ENCODE data around the gene CLCN4. TPM values are rescaled to one million over a fixed set of nuclear protein-coding genes. Genes with fewer than 3 reads are reported as not detected.

The CLCN4 gene
- total RNA-seq, 1 experiment from 2014 or later = 3.1 TPM

GRCh38 chrX:10203617-10204016 is 46.8 kb downstream of the CLCN4 start:
- H3K79me2 ChIP-seq (ENCODE audit: low read depth) = no peaks in the 10 kb centered on the region
- H3K27me3 ChIP-seq (ENCODE audit: insufficient read depth, low read depth) = no peaks in the 10 kb centered on the region
- H4K20me1 ChIP-seq (ENCODE audit: insufficient read depth) = no peaks in the 10 kb centered on the region
- H3K4me2 ChIP-seq = no peak overlapping the region
- CTCF ChIA-PET = no interaction called here
- H3K9me3 ChIP-seq (ENCODE audit: insufficient read depth, low read depth) = no peaks in the 10 kb centered on the region
- H3K4me1 ChIP-seq (replicated peaks; ENCODE audit: insufficient read depth) = no peaks in the 10 kb centered on the region
- POLR2A ChIA-PET (ENCODE audit: unreplicated experiment) = no interaction called here
- H3K36me3 ChIP-seq (ENCODE audit: low read depth) = no peaks in the 10 kb centered on the region
- no peak overlapping the region for H2AFZ ChIP-seq
- TF ChIP-seq, protein P1, sequence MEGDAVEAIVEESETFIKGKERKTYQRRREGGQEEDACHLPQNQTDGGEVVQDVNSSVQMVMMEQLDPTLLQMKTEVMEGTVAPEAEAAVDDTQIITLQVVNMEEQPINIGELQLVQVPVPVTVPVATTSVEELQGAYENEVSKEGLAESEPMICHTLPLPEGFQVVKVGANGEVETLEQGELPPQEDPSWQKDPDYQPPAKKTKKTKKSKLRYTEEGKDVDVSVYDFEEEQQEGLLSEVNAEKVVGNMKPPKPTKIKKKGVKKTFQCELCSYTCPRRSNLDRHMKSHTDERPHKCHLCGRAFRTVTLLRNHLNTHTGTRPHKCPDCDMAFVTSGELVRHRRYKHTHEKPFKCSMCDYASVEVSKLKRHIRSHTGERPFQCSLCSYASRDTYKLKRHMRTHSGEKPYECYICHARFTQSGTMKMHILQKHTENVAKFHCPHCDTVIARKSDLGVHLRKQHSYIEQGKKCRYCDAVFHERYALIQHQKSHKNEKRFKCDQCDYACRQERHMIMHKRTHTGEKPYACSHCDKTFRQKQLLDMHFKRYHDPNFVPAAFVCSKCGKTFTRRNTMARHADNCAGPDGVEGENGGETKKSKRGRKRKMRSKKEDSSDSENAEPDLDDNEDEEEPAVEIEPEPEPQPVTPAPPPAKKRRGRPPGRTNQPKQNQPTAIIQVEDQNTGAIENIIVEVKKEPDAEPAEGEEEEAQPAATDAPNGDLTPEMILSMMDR (conservative IDR thresholded peaks at IDR 0.05) = no peak
- TF ChIP-seq EZH2 (IDR thresholded peaks at IDR 0.05; ENCODE audit: low read depth) = no peak
- H3K27ac ChIP-seq = no peak overlapping the region
- intact Hi-C loops (cut with micrococcal nuclease; ENCODE audit: unreplicated experiment) = no loop called here
- H3F3A ChIP-seq (ENCODE audit: insufficient read depth, low read depth) = no peaks in the 10 kb centered on the region
- no TSS peak for BruUV-seq (replicated peaks)
- no peaks in the 10 kb centered on the region for H3K9me2 ChIP-seq (ENCODE audit: insufficient read depth)
- no peak overlapping the region for H3K4me3 ChIP-seq
- no peak for DNase-seq

GRCh38 chrX:10206317-10206716 is 49.5 kb downstream of the CLCN4 start:
- Histone ChIP-seq H3K4me1 (replicated peaks; ENCODE audit: insufficient read depth) (no peaks in the 10 kb centered on the region), H3K4me3 (no peak overlapping the region), H3K9me2 (ENCODE audit: insufficient read depth) (no peaks in the 10 kb centered on the region), H4K20me1 (ENCODE audit: insufficient read depth) (no peaks in the 10 kb centered on the region), H3K27ac (no peak overlapping the region), H3K4me2 (no peak overlapping the region), H3F3A (ENCODE audit: insufficient read depth, low read depth) (no peaks in the 10 kb centered on the region), H3K27me3 (ENCODE audit: insufficient read depth, low read depth) (no peaks in the 10 kb centered on the region), H3K9me3 (ENCODE audit: insufficient read depth, low read depth) (no peaks in the 10 kb centered on the region), H2AFZ (no peak overlapping the region), H3K36me3 (ENCODE audit: low read depth) (no peaks in the 10 kb centered on the region), H3K79me2 (ENCODE audit: low read depth) (no peaks in the 10 kb centered on the region)
- TF ChIP-seq, protein P1 (conservative IDR thresholded peaks at IDR 0.05) = no peak
- no peak for TF ChIP-seq EZH2 (IDR thresholded peaks at IDR 0.05; ENCODE audit: low read depth)
- CTCF ChIA-PET = no interaction called here
- no peak for DNase-seq
- intact Hi-C loops (cut with micrococcal nuclease; ENCODE audit: unreplicated experiment) = no loop called here
- BruUV-seq (replicated peaks) = no TSS peak
- POLR2A ChIA-PET (ENCODE audit: unreplicated experiment) = no interaction called here

- TF ChIP-seq, protein P1 (conservative IDR thresholded peaks at IDR 0.05) = no peak
- TF ChIP-seq EZH2 (IDR thresholded peaks at IDR 0.05; ENCODE audit: low read depth) = no peak
- Histone ChIP-seq H3K9me2 (ENCODE audit: insufficient read depth) (no peaks in the 10 kb centered on the region), H4K20me1 (ENCODE audit: insufficient read depth) (no peaks in the 10 kb centered on the region), H3K27ac (no peak overlapping the region), H3K4me2 (no peak overlapping the region), H3K4me1 (replicated peaks; ENCODE audit: insufficient read depth) (no peaks in the 10 kb centered on the region), H3K36me3 (ENCODE audit: low read depth) (no peaks in the 10 kb centered on the region), H3K27me3 (ENCODE audit: insufficient read depth, low read depth) (no peaks in the 10 kb centered on the region), H3K4me3 (no peak overlapping the region), H3K79me2 (ENCODE audit: low read depth) (no peaks in the 10 kb centered on the region), H3F3A (ENCODE audit: insufficient read depth, low read depth) (no peaks in the 10 kb centered on the region), H3K9me3 (ENCODE audit: insufficient read depth, low read depth) (no peaks in the 10 kb centered on the region), H2AFZ (no peak overlapping the region)
- intact Hi-C loops (cut with micrococcal nuclease; ENCODE audit: unreplicated experiment) = no loop called here
- CTCF ChIA-PET = no interaction called here
- no peak for DNase-seq
- POLR2A ChIA-PET (ENCODE audit: unreplicated experiment) = no interaction called here
- no TSS peak for BruUV-seq (replicated peaks)
These were observed 51.6 kb downstream of the CLCN4 start for GRCh38 chrX:10208281-10208856.
